SK-N-MC (cell line): Measurements from ENCODE around the gene ISLR.

Experiments used
- EZH2 ChIP-seq: fragments of 200-600 bp; sonication (generic); IDR thresholded peaks from one replicate; pipeline ENCODE4 v1.6.1; 2017; ENCODE audit warnings: antibody characterized with exemption
- POLR2AphosphoS5 ChIP-seq: IDR thresholded peaks from 2 replicates; pipeline ENCODE4 v1.6.1; 2012; ENCODE audit warnings: mild to moderate bottlenecking, low read depth, low read length, borderline replicate concordance

DNA sequence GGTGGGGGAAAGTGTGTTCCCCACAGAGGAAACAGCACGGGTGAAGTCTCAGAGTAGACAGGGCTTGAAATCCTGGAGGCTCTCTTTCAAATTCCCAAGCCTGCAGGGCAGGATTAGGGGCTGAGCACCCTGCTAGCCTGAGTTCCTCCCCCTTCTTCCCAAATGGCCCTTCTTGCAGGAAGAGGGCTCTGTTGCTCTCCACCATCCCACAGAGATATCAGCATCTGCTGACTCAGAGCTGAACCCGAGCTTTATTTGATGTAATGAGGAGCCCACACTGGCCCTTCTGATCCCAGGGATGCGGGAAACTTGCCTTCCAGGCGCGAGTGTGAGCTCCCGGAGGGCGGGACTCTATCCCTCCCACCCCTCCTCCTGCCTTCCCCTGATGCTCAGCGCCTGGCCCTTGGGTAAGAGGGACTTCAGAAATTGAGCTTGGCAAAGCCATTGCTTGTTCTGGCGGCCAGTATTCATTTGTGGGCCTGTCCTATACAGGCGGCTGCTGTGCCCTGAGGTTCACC lies 30.5 kb downstream of the ISLR start:
- no peak for TF ChIP-seq EZH2
- peak; percentile 56 for TF ChIP-seq POLR2AphosphoS5
